Calu3 (cell line): Measurements from ENCODE around the gene TLX1. TPM values are rescaled to one million over a fixed set of nuclear protein-coding genes. Genes with fewer than 3 reads are reported as not detected.

Experiments used
- BruUV-seq: library from RNA; stranded (reverse); fragments of 400-500 nt; replicated peaks from 2 replicates; lab custom pipeline; 2021; lab: Mats Ljungman, UMichigan
- CTCF ChIA-PET: fragments of 300-600 bp; sonication (Branson Sonifier 250); formaldehyde crosslinking; loops from one replicate; lab custom pipeline; 2022; ENCODE audit warnings: antibody characterized with exemption; lab: Charles Lee
- DNase-seq: peaks from one replicate; pipeline ENCODE4 v3.0.0; 2022
- H3K27ac Mint-ChIP-seq: one replicate; pipeline ENCODE4 v1.8.0; 2022; ENCODE audit warnings: mixed read lengths; ENCODE audit not compliant: unreplicated experiment
- H3K27me3 Mint-ChIP-seq: one replicate; pipeline ENCODE4 v1.8.0; 2022; ENCODE audit warnings: mixed read lengths; ENCODE audit not compliant: unreplicated experiment
- H3K36me3 Mint-ChIP-seq: one replicate; pipeline ENCODE4 v1.8.0; 2022; ENCODE audit warnings: mild to moderate bottlenecking, moderate library complexity, mixed read lengths; ENCODE audit not compliant: insufficient read depth, unreplicated experiment
- H3K4me1 Mint-ChIP-seq: one replicate; pipeline ENCODE4 v1.8.0; 2022; ENCODE audit warnings: mild to moderate bottlenecking, low read depth, mixed read lengths; ENCODE audit not compliant: unreplicated experiment
- H3K4me3 Mint-ChIP-seq: one replicate; pipeline ENCODE4 v1.8.0; 2022; ENCODE audit warnings: mild to moderate bottlenecking, low read depth, moderate library complexity, mixed read lengths; ENCODE audit not compliant: unreplicated experiment
- H3K9me3 Mint-ChIP-seq: one replicate; pipeline ENCODE4 v1.8.0; 2022; ENCODE audit warnings: low read depth, mixed read lengths; ENCODE audit not compliant: unreplicated experiment
- CTCF ChIP-seq: fragments of 200-600 bp; IDR thresholded peaks from one replicate; pipeline ENCODE4 v1.8.0; 2022; ENCODE audit warnings: antibody characterized with exemption; ENCODE audit not compliant: unreplicated experiment
- intact Hi-C: fragments of 100-400 bp; cut with micrococcal nuclease; formaldehyde crosslinking; loops from one replicate; pipeline ENCODE4 v1.10.0; 2022; ENCODE audit not compliant: unreplicated experiment
- total RNA-seq: library from RNA; stranded (reverse); gene quantifications from 2 replicates; pipeline ENCODE4 v1.2.3, GENCODE V29; 2022

TLX1 gene
- total RNA-seq, 1 experiment from 2014 or later, result not detected

GRCh38 chr10:101182936-101183335 lies 51.8 kb downstream of the TLX1 start:
- BruUV-seq, result no TSS peak
- no peak for TF ChIP-seq CTCF
- CTCF ChIA-PET, result no interaction called here
- Mint-ChIP-seq H3K36me3 (no peaks in the 10 kb centered on the region), H3K27ac (no peak overlapping the region), H3K9me3 (no peaks in the 10 kb centered on the region), H3K27me3 (peaks cover 43% of the 10 kb centered on the region), H3K4me1 (no peaks in the 10 kb centered on the region), H3K4me3 (no peak overlapping the region)
- no peak for DNase-seq
- intact Hi-C loops, result no loop called here

GRCh38 chr10:101183458-101184183 lies 52.5 kb downstream of the TLX1 start:
- H3K9me3 Mint-ChIP-seq, result no peaks in the 10 kb centered on the region
- intact Hi-C loops, result no loop called here

More at GRCh38 chr10:101183458-101184183, 52.5 kb downstream of the TLX1 start:
- CTCF ChIA-PET, result no interaction called here
- TF ChIP-seq CTCF, result no peak
- Mint-ChIP-seq H3K27ac (no peak overlapping the region), H3K36me3 (no peaks in the 10 kb centered on the region), H3K4me3 (no peak overlapping the region), H3K4me1 (no peaks in the 10 kb centered on the region), H3K27me3 (peaks cover 36% of the 10 kb centered on the region)
- BruUV-seq, result no TSS peak
- DNase-seq, result no peak

Other genes starting within 250 kb of the TLX1 start
- gene SLF2, start 218.3 kb upstream of the TLX1 start, total RNA-seq, result 17.6 and 18.3 TPM in 2 replicates
- 15.9 and 20.6 TPM in 2 replicates for gene SEMA4G, start 161.8 kb upstream of the TLX1 start, total RNA-seq
- 42.7 and 44.7 TPM in 2 replicates for gene MRPL43, start 143.8 kb upstream of the TLX1 start, total RNA-seq
- 13.8 and 14.7 TPM in 2 replicates for gene TWNK, start 143.8 kb upstream of the TLX1 start, total RNA-seq
- gene LZTS2, start 131.5 kb upstream of the TLX1 start, total RNA-seq, result 23.7 TPM in 2 replicates
- 1.2 and 1.3 TPM in 2 replicates for gene PDZD7, start 100.2 kb upstream of the TLX1 start, total RNA-seq
- 27.5 and 37.7 TPM in 2 replicates for gene SFXN3, start 100.1 kb upstream of the TLX1 start, total RNA-seq
- 1.7 and 1.8 TPM in 2 replicates for gene KAZALD1, start 69.3 kb upstream of the TLX1 start, total RNA-seq
- gene LBX1, start 98.2 kb downstream of the TLX1 start, total RNA-seq, result not detected in 2 replicates
- gene BTRC, start 222.9 kb downstream of the TLX1 start, total RNA-seq, result 7.9 and 10.8 TPM in 2 replicates